DND-41 (cell line): ENCODE data around the gene FAM114A1.

Experiments
- ATAC-seq: fragments of 200-7000 bp; cut with Tn5 transposase; 3 replicates; pipeline ENCODE4 v1.9.1; 2021; ENCODE audit warnings: low read depth; ENCODE audit not compliant: insufficient read depth
- DNase-seq: peaks from one replicate; pipeline ENCODE4 v3.0.0-alpha.2; 2020
- H2AFZ ChIP-seq: 2 replicates; pipeline ENCODE4 v1.6.0; 2012; ENCODE audit warnings: low read depth, low read length
- H3K27ac ChIP-seq: 2 replicates; pipeline ENCODE4 v1.5.1; 2012; ENCODE audit warnings: low read length, inconsistent platforms
- H3K27me3 ChIP-seq: fragments of 200-600 bp; sonication (generic); 2 replicates; pipeline ENCODE4 v1.6.0; 2012; ENCODE audit warnings: low read length, mild to moderate bottlenecking, inconsistent platforms; ENCODE audit not compliant: insufficient read depth, poor library complexity
- H3K36me3 ChIP-seq: 2 replicates; pipeline ENCODE4 v1.5.1; 2012; ENCODE audit warnings: low read length, inconsistent platforms; ENCODE audit not compliant: insufficient read depth
- H3K4me1 ChIP-seq: 2 replicates; pipeline ENCODE4 v1.5.1; 2012; ENCODE audit warnings: mild to moderate bottlenecking, low read length; ENCODE audit not compliant: insufficient read depth
- H3K4me2 ChIP-seq: 2 replicates; pipeline ENCODE4 v1.6.0; 2012; ENCODE audit warnings: mild to moderate bottlenecking, moderate library complexity, low read length, inconsistent platforms; ENCODE audit not compliant: insufficient read depth
- H3K4me3 ChIP-seq, 2 experiments: fragments of 200-600 bp in 1 of 2; shearing (Covaris generic) in 1 of 2; 2 replicates each; pipeline ENCODE4 v1.5.1; 2012 to 2016; ENCODE audit warnings: inconsistent platforms in 2 of 2, low read length in 2 of 2, mild to moderate bottlenecking in 2 of 2, low read depth in 1 of 2, moderate library complexity in 1 of 2
- H3K79me2 ChIP-seq: 2 replicates; pipeline ENCODE4 v1.6.0; 2012; ENCODE audit warnings: low read length, inconsistent platforms; ENCODE audit not compliant: insufficient read depth
- H3K9ac ChIP-seq: 2 replicates; pipeline ENCODE4 v1.6.0; 2012; ENCODE audit warnings: low read depth, mild to moderate bottlenecking, inconsistent platforms, low read length, moderate library complexity
- H3K9me3 ChIP-seq: 2 replicates; pipeline ENCODE4 v1.5.1; 2012; ENCODE audit warnings: low read length, moderate library complexity, mild to moderate bottlenecking, inconsistent platforms; ENCODE audit not compliant: insufficient read depth, severe bottlenecking
- H4K20me1 ChIP-seq: 2 replicates; pipeline ENCODE4 v1.6.0; 2012; ENCODE audit warnings: low read length; ENCODE audit not compliant: insufficient read depth
- EZH2 ChIP-seq: IDR thresholded peaks from 3 replicates; pipeline ENCODE4 v1.6.1; 2012; ENCODE audit warnings: borderline replicate concordance, low read depth, mild to moderate bottlenecking, moderate library complexity, low read length, inconsistent platforms; ENCODE audit not compliant: severe bottlenecking
- TF ChIP-seq, protein P1 (sequence below): IDR thresholded peaks from 2 replicates; pipeline ENCODE4 v1.5.1; 2012; ENCODE audit warnings: borderline replicate concordance, low read length, moderate library complexity, mild to moderate bottlenecking; ENCODE audit not compliant: poor library complexity, severe bottlenecking; ENCODE audit errors: extremely low read depth

FAM114A1 gene

DNA sequence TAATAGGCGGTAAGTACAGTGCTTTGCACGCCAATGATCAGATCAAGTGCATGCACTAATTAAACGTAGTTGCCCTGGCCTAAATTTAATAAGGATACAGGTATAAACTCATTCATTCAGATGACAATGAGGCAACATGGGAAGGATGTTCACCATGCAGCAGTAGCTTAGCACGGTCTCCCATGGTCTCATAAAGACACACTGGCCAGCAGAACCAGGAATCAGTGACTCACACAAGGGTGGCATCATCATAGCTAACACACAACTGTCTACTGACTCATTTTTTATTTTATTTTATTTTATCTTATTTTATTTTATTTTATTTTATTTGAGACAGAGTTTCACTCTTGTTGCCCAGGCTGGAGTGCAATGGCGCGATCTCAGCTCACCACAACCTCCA, 121.9 kb downstream of the FAM114A1 start:
- TF ChIP-seq EZH2 = no peak
- TF ChIP-seq, protein P1, sequence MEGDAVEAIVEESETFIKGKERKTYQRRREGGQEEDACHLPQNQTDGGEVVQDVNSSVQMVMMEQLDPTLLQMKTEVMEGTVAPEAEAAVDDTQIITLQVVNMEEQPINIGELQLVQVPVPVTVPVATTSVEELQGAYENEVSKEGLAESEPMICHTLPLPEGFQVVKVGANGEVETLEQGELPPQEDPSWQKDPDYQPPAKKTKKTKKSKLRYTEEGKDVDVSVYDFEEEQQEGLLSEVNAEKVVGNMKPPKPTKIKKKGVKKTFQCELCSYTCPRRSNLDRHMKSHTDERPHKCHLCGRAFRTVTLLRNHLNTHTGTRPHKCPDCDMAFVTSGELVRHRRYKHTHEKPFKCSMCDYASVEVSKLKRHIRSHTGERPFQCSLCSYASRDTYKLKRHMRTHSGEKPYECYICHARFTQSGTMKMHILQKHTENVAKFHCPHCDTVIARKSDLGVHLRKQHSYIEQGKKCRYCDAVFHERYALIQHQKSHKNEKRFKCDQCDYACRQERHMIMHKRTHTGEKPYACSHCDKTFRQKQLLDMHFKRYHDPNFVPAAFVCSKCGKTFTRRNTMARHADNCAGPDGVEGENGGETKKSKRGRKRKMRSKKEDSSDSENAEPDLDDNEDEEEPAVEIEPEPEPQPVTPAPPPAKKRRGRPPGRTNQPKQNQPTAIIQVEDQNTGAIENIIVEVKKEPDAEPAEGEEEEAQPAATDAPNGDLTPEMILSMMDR = no peak
- ATAC-seq = no peak

DNA sequence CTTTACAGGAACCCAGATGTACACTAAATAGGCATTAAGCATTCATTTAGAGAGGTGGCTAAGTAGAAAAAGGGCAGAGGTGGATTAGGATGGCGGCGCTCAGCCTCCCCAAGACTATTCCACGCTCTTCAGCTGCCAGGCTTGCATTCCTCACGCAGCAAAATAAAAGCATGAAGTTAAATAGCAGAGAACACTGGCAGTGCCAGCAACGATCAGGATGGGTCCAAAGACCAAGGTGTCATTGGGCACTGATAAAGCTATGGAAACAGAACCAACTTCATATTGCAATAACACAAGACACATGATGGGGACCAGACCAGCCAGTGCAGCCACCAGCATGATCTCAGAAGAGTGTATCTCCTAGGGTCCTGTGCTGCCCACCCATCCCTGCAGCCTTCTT, 122.6 kb downstream of the FAM114A1 start:
- Histone ChIP-seq H3K27me3 (no peaks in the 10 kb centered on the region), H3K4me1 (no peaks in the 10 kb centered on the region), H2AFZ (no peak overlapping the region), H3K79me2 (no peaks in the 10 kb centered on the region), H3K36me3 (no peaks in the 10 kb centered on the region; the same call in 1 of the 2 replicates), H3K9me3 (no peaks in the 10 kb centered on the region), H3K9ac (no peak overlapping the region), H3K4me3 (no peak overlapping the region), H3K27ac (no peak overlapping the region), H4K20me1 (no peaks in the 10 kb centered on the region), H3K4me2 (no peak overlapping the region)
- TF ChIP-seq, protein P1 = no peak
- TF ChIP-seq EZH2 = no peak
- ATAC-seq (no peak), DNase-seq (no peak)

More for the DNA sequence above, 121.9 kb downstream of the FAM114A1 start:
- Histone ChIP-seq H3K27me3 (no peaks in the 10 kb centered on the region), H3K4me1 (no peaks in the 10 kb centered on the region), H3K79me2 (no peaks in the 10 kb centered on the region), H2AFZ (no peak overlapping the region), H3K9ac (no peak overlapping the region), H3K36me3 (no peaks in the 10 kb centered on the region), H4K20me1 (no peaks in the 10 kb centered on the region), H3K4me3 (no peak overlapping the region), H3K9me3 (no peaks in the 10 kb centered on the region), H3K27ac (no peak overlapping the region), H3K4me2 (no peak overlapping the region)
- DNase-seq = no peak

DNA sequence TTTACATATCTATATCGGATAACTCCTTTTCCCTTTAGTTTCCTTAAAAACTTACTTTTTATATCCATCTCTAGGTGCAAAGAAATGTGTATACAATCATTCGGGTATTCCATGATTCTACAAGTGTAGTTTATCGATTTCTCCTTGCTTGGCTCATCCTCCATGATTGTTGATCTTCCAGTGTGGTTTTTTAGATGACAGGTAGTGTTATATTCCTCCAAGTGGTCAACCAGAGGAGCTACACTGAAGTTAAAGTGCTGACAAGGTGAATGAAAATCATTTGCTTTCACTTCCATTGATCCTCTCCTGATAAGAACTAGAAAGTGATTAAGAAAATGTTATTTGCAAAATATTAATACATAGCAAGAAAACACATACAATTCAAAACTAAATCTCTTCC, 126.1 kb downstream of the FAM114A1 start:
- Histone ChIP-seq H4K20me1 (no peaks in the 10 kb centered on the region), H3K4me2 (no peak overlapping the region), H3K27me3 (no peaks in the 10 kb centered on the region), H3K4me3 (no peak overlapping the region), H3K36me3 (no peaks in the 10 kb centered on the region; the same call in 1 of the 2 replicates), H3K4me1 (no peaks in the 10 kb centered on the region), H3K9me3 (no peaks in the 10 kb centered on the region), H3K79me2 (no peaks in the 10 kb centered on the region), H2AFZ (no peak overlapping the region), H3K9ac (no peak overlapping the region), H3K27ac (no peak overlapping the region)
- DNase-seq (no peak), ATAC-seq (no peak)
- TF ChIP-seq, protein P1 = no peak
- TF ChIP-seq EZH2 = no peak

DNA sequence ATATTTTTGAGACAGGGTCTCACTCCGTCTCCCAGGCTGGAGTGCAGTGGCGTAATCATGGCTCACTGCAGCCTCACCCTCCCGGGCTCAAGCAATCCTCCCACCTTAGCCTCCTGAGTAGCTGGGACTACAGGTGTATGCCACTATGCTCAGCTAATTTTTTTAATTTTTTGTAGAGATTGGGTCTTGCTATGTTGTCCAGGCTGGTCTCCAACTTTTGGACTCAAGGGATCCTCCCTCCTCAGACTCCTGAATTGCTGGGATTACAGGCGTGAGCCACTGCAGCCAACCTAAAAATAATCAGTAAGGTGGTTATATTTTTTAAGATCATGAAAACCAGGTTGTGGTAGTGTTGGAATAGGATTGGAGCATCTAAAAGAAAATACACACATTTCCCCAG, 126.5 kb downstream of the FAM114A1 start:
- H3K27me3 ChIP-seq = no peaks in the 10 kb centered on the region
- H3K4me1 ChIP-seq = no peaks in the 10 kb centered on the region
- no peak overlapping the region for H3K9ac ChIP-seq
- no peak overlapping the region for H3K4me3 ChIP-seq
- TF ChIP-seq, protein P1 = no peak
- no peak for TF ChIP-seq EZH2
- no peaks in the 10 kb centered on the region for H3K79me2 ChIP-seq
- DNase-seq (no peak), ATAC-seq (no peak)
- H3K9me3 ChIP-seq = no peaks in the 10 kb centered on the region
- no peaks in the 10 kb centered on the region for H4K20me1 ChIP-seq
- no peak overlapping the region for H3K27ac ChIP-seq
- H3K4me2 ChIP-seq = no peak overlapping the region
- H3K36me3 ChIP-seq = no peaks in the 10 kb centered on the region; the same call in 1 of the 2 replicates
- H2AFZ ChIP-seq = no peak overlapping the region
